BE2C (cell line): ENCODE measurements around the gene TGFBR3. TPM values are rescaled to one million over a fixed set of nuclear protein-coding genes. Genes with fewer than 3 reads are reported as not detected.
A peak's percentile ranks its signal among the peaks of the same experiment; 100 is the strongest.

Experiments
- DNase-seq: peaks from one replicate; pipeline ENCODE4 v3.0.0-alpha.2; 2020
- H3K27me3 ChIP-seq: fragments of 250-450 bp; sonication (Bioruptor Pico); 2 replicates; pipeline ENCODE4 v1.5.1; 2020; ENCODE audit warnings: mild to moderate bottlenecking
- H3K36me3 ChIP-seq: fragments of 250-450 bp; sonication (Bioruptor Pico); 2 replicates; pipeline ENCODE4 v1.5.1; 2020; ENCODE audit warnings: mild to moderate bottlenecking
- H3K4me1 ChIP-seq: fragments of 250-450 bp; sonication (Bioruptor Pico); 2 replicates; pipeline ENCODE4 v1.5.1; 2020
- H3K4me3 ChIP-seq: 2 replicates; pipeline ENCODE4 v1.5.1; 2011; ENCODE audit warnings: low read depth, low read length
- H3K9me3 ChIP-seq: fragments of 250-450 bp; sonication (Bioruptor Pico); 2 replicates; pipeline ENCODE4 v1.5.1; 2020
- CTCF ChIP-seq: IDR thresholded peaks from 2 replicates; pipeline ENCODE4 v1.5.1; 2012; ENCODE audit warnings: mild to moderate bottlenecking, low read depth, low read length
- polyA plus RNA-seq: library from polyadenylated mRNA; unstranded; fragments of >200 nt; gene quantifications from one replicate; pipeline ENCODE4 v1.2.1, GENCODE V29; 2012; ENCODE audit warnings: low read depth, missing spikeins; ENCODE audit not compliant: insufficient read length, insufficient read depth

The TGFBR3 gene
- polyA plus RNA-seq: 0.28 TPM

DNA sequence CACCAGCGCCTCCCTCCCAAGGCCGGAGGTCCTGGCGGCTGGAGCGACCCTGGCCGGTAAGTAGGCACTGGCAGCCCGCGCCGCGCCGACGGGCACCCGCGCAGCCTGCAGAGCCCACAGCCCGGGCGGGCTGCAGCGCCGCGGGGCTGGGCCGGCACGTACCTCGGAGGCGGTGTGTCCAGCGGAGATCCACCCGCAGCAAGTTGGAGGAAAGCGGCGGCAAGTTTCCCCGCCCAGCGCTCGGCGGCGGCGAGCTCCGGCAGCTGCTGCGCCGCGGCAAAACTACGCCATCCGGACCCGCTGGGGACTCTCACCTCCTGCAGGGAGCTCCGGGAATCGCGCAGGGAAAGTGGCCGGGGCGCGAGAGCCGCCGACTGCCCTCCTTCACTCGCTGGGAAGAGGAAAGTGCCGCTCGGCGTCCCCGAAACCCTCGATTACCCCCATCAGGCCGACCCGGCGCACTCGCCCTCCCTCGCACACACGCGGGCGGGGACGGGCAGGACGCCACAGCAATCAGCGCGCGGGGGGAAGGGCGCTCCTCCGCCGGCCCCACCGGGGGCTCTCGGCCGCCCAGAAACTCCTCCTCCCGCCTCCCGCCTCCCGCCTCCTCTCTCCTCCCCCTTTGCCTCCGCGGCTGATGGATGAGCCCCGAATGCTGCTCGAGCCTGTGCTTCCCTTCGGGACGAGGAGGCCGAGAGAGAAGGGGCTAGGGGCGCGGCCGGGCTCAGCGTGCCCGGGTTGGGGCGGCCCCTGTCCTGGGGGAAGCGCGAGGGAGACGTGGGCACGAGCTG, at the start of gene TGFBR3:
Gene TGFBR3 (minus strand): TSS at position 436 of the 791 bp plus-strand sequence. CDS start 24,620 bp downstream, outside the sequence.
- peak; percentile 85 for DNase-seq
- Histone ChIP-seq H3K4me3 (peak within 1 kb of the TSS; percentile 65), H3K36me3 (no peaks in the 10 kb centered on the region), H3K27me3 (no peaks in the 10 kb centered on the region), H3K4me1 (no peaks in the 10 kb centered on the region), H3K9me3 (no peaks in the 10 kb centered on the region)
- peak; percentile 36 for TF ChIP-seq CTCF

GRCh38 chr1:91929250-91929649, 43.3 kb upstream of the TGFBR3 start:
- no peaks in the 10 kb centered on the region for H3K27me3 ChIP-seq
- no peaks in the 10 kb centered on the region for H3K36me3 ChIP-seq
- no peaks in the 10 kb centered on the region for H3K4me1 ChIP-seq
- H3K9me3 ChIP-seq: no peaks in the 10 kb centered on the region
- DNase-seq: no peak
- TF ChIP-seq CTCF: no peak
- no peak overlapping the region for H3K4me3 ChIP-seq

GRCh38 chr1:91928026-91928425, 42.1 kb upstream of the TGFBR3 start:
- Histone ChIP-seq H3K4me3 (no peak overlapping the region), H3K36me3 (no peaks in the 10 kb centered on the region), H3K4me1 (no peaks in the 10 kb centered on the region), H3K9me3 (no peaks in the 10 kb centered on the region), H3K27me3 (no peaks in the 10 kb centered on the region)
- TF ChIP-seq CTCF: no peak
- no peak for DNase-seq

DNA sequence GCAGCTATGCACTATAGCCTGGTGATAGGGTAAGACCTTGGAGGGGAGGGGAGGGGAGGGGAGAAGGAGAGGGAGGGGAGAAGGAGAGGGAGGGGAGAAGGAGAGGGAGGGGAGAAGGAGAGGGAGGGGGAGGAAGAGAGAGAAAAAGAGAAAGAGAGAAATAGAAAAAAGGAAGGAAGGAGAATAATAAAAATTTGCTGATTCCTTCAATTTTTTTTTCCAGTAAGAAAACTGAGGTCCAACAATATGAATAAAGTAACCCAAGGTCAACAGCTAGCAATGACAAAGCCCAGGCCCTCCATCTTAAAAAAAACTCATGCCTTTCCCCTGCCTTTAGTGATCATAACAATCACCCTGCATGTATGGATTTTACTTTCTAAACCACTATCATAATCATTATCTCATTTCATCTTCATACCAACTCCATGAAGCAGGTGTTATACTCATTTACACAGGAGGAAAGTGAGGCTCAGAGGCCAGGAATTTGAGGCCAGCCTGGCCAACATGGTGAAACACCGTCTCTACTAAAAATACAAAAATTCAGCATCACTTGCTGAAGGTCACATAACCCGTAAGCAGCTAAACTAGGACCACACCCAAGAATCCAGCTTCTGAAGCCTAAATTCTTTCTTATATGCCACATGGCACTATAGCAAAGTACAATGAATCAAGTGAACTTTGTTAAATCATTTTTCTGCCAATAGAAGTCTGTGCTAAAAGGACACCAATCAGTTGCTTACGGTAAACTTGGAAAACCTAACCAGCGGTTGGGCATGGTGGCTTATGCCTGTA, 39.9 kb upstream of the TGFBR3 start:
- Histone ChIP-seq H3K4me1 (no peaks in the 10 kb centered on the region), H3K9me3 (no peaks in the 10 kb centered on the region), H3K27me3 (no peaks in the 10 kb centered on the region), H3K36me3 (no peaks in the 10 kb centered on the region), H3K4me3 (no peak overlapping the region)
- TF ChIP-seq CTCF: no peak
- no peak for DNase-seq

- no peak for DNase-seq
- Histone ChIP-seq H3K4me1 (no peaks in the 10 kb centered on the region), H3K4me3 (no peak overlapping the region), H3K27me3 (no peaks in the 10 kb centered on the region), H3K9me3 (no peaks in the 10 kb centered on the region), H3K36me3 (no peaks in the 10 kb centered on the region)
- no peak for TF ChIP-seq CTCF
These were observed 38.2 kb upstream of the TGFBR3 start for GRCh38 chr1:91924146-91924545.
